Neural cell (in vitro differentiated cells): ENCODE measurements around the gene TM9SF2. TPM values are rescaled to one million over a fixed set of nuclear protein-coding genes. Genes with fewer than 3 reads are reported as not detected.

ENCODE experiments used
- polyA plus RNA-seq: library from polyadenylated mRNA; depleted of rRNA; stranded (reverse); fragments of >200 nt; gene quantifications from 2 replicates; pipeline ENCODE4 v1.2.3, GENCODE V29; 2014
- small RNA-seq, 3 experiments: library from RNA; depleted of rRNA; stranded (forward); fragments of <200 nt; gene quantifications; one replicate each; pipeline ENCODE3, GENCODE V24; 2012

The TM9SF2 gene
- polyA plus RNA-seq, 1 donor from 2014 or later, result 128 TPM

Small RNA genes within 50 kb of the gene (small RNA-seq; reads per million reads assigned to genes)
- 0 reads per million in 3 experiments for gene AL139035.1

Other genes starting within 250 kb of the TM9SF2 start
- not detected in 2 replicates for gene GPR18, start 243.1 kb upstream of the TM9SF2 start, polyA plus RNA-seq
- gene GPR183, start 194.1 kb upstream of the TM9SF2 start, polyA plus RNA-seq, result not detected in 2 replicates
- gene CLYBL, start 105.2 kb downstream of the TM9SF2 start, polyA plus RNA-seq, result 0.98 and 1.1 TPM in 2 replicates